Medulla oblongata (tissue), 1 donor: ENCODE measurements around the gene DDX10.

Source experiments
- DNase-seq: peaks from one replicate; pipeline ENCODE4 v3.0.0-alpha.2; 2015; ENCODE audit errors: extremely low spot score

Gene DDX10

DNA sequence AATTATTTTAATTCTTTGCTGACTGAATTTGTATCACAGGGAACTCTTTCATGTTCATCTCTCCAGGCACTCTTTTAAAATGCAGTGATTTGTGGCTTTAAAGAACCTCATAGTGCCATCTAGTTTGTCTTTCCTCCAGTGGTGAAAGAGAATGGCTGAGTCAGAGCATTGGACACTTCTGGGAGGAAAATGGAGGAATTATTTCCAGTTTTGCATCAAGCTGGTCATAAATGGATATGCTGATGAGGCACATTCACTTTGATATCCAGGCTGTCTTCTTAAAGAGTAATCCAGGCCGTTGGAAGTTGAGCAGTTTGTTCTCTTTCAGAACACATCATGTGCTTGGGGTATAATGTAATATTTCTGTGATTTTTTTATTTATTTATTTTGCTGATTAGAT lies 273.7 kb downstream of the DDX10 start:
- DNase-seq: peak; percentile 14

- DNase-seq: no peak
Measured at GRCh38 chr11:108939135-108939534, 274.3 kb downstream of the DDX10 start.

DNA sequence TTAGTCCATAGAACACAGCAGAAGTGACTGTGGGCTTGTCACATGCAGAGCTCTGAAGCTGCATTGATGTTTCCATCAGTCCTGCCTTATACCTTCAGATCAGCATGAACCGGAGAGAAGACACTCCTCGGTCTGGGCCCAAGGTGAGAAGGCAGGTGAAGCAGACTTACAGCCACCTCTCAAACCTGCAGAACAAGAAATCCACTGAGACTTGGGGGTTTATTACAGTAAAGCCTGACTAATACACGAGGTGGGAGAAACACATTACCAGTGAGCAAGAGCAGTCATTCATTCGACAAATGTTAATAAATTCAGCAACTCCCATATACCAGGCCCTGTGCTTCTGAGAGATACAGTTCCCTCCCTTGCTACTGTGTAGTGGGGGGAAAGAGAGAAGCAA lies 279.0 kb downstream of the DDX10 start:
- DNase-seq: no peak

DNA sequence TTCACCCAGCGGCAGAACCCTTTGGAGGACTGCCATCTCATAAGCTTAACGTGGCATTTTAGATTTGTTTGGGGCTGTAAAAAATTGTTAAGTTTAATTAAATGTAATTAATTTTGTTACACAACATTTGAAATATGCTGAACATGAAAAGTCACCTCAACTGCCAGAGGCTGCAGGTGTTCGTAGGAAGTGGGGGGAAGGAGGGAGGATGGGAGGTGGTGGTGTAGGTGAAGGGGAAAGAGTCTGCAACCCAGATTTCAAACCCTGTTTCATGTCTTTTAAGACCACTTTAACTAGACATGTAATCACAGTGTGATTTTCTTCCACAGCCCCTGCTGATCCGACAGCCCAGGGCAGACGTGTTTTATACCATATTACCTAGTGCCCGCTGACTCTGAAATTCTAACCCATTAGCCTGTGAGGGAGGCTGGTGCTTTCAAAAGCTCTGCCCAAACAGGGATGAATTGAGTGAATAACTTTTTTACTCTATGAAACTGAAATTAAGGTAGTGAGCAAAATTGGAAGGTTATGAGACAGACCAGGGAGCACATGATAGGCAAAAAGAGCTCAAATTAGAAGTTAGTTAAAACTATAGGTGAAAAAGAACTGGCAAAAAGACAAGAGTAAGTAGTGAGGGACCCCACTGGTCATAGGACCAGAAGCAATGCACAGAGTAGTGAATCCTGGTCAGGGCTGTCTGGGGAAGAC lies 279.8 kb downstream of the DDX10 start:
- DNase-seq: no peak

GRCh38 chr11:108945341-108945740 lies 280.5 kb downstream of the DDX10 start:
- no peak for DNase-seq

GRCh38 chr11:108947654-108948570 lies 283.0 kb downstream of the DDX10 start:
- DNase-seq: no peak

- no peak for DNase-seq
Measured at GRCh38 chr11:108958368-108959104, 293.7 kb downstream of the DDX10 start.

DNA sequence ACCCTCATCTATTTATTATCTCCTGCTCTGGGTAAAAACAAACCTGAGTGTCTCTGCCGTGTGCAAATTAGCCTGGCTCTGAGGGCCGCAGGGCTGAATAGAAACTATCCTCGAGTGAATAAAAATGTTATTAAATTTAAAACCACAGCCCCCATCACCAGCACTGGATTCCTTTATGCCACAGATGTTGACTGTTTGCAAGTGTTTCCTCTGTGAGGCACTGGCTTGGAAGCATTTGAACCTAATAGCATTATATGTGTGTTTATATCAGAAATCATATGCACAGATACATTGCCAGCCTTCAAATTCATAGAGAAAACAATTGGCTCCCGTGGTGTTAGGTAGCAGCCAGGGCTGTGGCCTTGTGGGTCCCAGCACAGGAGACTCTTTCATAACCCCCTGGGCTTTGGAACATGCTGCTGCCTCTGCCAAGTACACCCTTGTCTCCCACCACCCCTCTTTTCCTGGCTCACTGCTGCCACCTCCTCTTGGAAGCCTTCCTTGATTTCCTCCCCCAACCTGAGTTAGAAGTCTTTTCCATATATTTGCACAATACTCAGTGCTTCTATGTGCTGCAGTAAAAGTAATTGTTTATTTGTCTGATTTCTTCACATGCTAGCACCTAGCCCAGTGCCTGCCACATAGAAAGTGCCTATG lies 294.4 kb downstream of the DDX10 start:
- DNase-seq: no peak

GRCh38 chr11:108959874-108960273 lies 295.0 kb downstream of the DDX10 start:
- no peak for DNase-seq

DNA sequence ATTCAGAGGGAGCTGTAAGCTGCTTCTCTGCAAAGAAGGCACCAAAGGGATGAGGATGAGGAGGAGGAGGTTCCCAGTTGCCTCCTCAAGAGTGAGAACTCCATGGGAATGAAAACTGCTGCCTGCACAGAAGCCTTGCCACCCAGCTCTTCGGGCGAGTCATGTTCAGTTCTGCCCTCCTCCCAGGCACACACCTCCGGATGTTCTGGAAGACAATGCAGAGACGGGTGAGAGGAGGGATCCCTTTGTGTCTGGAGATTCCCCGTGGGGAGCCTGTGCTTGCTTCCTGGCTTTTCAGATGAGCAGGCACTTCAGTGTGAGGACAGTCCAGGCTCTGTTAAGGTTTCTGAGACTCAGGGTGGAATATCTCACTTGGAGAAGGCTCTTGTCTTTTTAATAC lies 295.6 kb downstream of the DDX10 start:
- no peak for DNase-seq

- DNase-seq: no peak
Measured at GRCh38 chr11:108961095-108961494, 296.2 kb downstream of the DDX10 start.

GRCh38 chr11:108963118-108963517 lies 298.2 kb downstream of the DDX10 start:
- DNase-seq: no peak

- no peak for DNase-seq
Measured at GRCh38 chr11:108965306-108966001, 300.6 kb downstream of the DDX10 start.

GRCh38 chr11:108966206-108966605 lies 301.3 kb downstream of the DDX10 start:
- no peak for DNase-seq

DNA sequence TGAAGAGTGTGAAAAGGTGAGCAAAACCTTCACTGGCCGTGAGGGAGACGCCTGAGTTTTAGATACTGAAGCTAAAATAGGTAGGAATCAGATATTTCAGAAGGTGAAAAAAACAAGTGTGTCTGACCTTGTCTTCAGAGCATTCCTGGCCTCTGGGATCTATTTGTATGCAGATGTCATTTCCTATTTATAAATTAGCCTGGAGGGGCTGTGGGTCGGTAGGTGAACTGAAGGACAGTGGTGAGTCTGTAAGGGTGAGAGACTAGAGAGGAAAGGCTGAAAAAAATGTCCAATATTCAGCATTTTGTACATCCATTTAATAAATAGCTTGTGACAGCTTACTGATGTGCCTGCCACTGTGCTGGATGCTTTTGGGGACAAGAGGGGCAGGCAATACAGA lies 302.1 kb downstream of the DDX10 start:
- DNase-seq: no peak

- peak; percentile 73 for DNase-seq
Measured at GRCh38 chr11:108967571-108967970, 302.7 kb downstream of the DDX10 start.

- DNase-seq: no peak
Measured at GRCh38 chr11:108970221-108970991, 305.5 kb downstream of the DDX10 start.

DNA sequence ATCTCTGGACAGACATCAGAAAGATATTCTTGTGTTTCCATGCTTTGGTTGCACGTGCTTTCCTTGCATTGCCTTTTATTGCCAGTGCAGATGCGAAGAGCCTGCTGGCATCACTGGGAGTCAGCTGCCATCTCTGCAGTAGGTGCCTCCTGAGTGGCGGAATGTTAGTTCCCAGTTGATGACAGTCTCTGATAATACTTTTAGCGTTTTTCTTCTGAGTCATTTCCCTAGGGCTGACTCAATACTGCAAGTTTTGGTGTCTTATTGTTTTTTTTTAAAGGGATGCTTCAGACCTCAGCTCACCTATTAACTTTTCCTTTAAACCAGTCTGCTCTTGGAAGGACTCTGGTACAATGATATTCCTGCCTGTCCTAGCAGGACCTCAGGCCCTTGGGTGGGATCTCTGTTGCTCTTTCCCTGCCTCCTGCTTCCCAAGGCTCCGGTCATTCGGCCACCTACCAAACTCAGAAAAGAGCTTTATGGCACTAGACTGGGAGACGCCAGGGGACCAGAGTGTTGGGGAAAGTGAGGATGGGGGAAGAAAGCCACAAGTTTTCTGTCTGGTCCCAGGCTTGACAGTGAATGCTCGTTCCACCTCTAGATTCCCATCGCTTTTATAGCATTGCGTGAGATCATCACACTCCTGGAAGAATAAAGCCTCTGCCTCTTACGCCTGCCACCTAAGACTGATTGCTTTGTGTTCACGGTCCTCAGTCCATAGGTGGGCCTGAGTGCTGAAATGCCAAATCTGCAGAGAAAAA lies 308.7 kb downstream of the DDX10 start:
- DNase-seq: no peak

GRCh38 chr11:108975026-108975425 lies 310.2 kb downstream of the DDX10 start:
- DNase-seq: no peak

DNA sequence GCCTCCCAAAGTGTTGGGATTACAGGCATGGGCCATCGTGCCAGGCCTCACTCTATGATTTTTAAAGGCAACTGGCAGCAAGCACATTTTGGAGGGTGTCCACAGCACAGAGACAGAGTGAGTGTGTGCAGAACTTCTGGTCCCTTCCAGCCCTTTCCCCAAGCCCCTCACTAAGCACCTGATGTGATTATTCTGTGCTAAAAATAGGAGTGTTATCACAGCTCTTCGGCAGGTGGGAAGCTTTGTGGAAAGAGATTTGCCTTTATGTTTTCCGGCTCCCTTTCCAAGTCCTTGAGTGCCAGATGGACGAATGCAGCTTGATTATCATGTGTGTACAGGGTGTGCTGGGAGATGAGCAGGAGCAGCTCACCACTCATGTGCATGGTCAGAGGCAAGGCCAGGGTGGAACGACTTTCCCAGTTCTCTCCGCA lies 310.8 kb downstream of the DDX10 start:
- no peak for DNase-seq
